Stimulated activated CD8-positive, alpha-beta memory T cell treated with anti-CD3 and anti-CD28 coated beads, Interleukin-4, amount 100 ng/mL, for 24 hours (primary cell): ENCODE measurements around the gene SH3PXD2B.
"Not testable (repeated sequence)": the region's sequence is repeated elsewhere in the genome, so short reads cannot be mapped to it uniquely, and the experiment has no call there.

Experiments used
- DNase-seq: peaks from one replicate; pipeline ENCODE4 v3.0.0-alpha.2; 2020; ENCODE audit warnings: low read depth

Gene SH3PXD2B

GRCh38 chr5:172417983-172418630, 36.2 kb downstream of the SH3PXD2B start:
- DNase-seq: no peak

- no peak for DNase-seq
Measured at GRCh38 chr5:172417130-172417841, 37.0 kb downstream of the SH3PXD2B start.

GRCh38 chr5:172415362-172416275, 38.7 kb downstream of the SH3PXD2B start:
- DNase-seq: no peak

- DNase-seq: no peak
Measured at GRCh38 chr5:172414531-172415361, 39.6 kb downstream of the SH3PXD2B start.

GRCh38 chr5:172413601-172414171, 40.6 kb downstream of the SH3PXD2B start:
- DNase-seq: no peak

- no peak for DNase-seq
Measured at GRCh38 chr5:172412724-172413286, 41.5 kb downstream of the SH3PXD2B start.

- DNase-seq: no peak
Measured at GRCh38 chr5:172411484-172412072, 42.7 kb downstream of the SH3PXD2B start.

GRCh38 chr5:172410662-172411483, 43.5 kb downstream of the SH3PXD2B start:
- DNase-seq: no peak

GRCh38 chr5:172410160-172410559, 44.2 kb downstream of the SH3PXD2B start:
- DNase-seq: no peak

- DNase-seq: not testable (repeated sequence)
Measured at GRCh38 chr5:172409477-172409876, 44.8 kb downstream of the SH3PXD2B start.

- no peak for DNase-seq
Measured at GRCh38 chr5:172407822-172408221, 46.5 kb downstream of the SH3PXD2B start.

GRCh38 chr5:172407241-172407691, 47.1 kb downstream of the SH3PXD2B start:
- no peak for DNase-seq

- no peak for DNase-seq
Measured at GRCh38 chr5:172405226-172406107, 48.9 kb downstream of the SH3PXD2B start.

- DNase-seq: no peak
Measured at GRCh38 chr5:172404746-172405145, 49.6 kb downstream of the SH3PXD2B start.

GRCh38 chr5:172403817-172404216, 50.5 kb downstream of the SH3PXD2B start:
- DNase-seq: no peak

- DNase-seq: no peak
Measured at GRCh38 chr5:172403189-172403796, 51.0 kb downstream of the SH3PXD2B start.

- DNase-seq: no peak
Measured at GRCh38 chr5:172402531-172403188, 51.7 kb downstream of the SH3PXD2B start.

- not testable (repeated sequence) for DNase-seq
Measured at GRCh38 chr5:172402031-172402430, 52.3 kb downstream of the SH3PXD2B start.
